Endothelial cell of umbilical vein (primary cell): Measurements from ENCODE around the gene GALNT13. TPM values are rescaled to one million over a fixed set of nuclear protein-coding genes. Genes with fewer than 3 reads are reported as not detected.

Experiments used
- BruUV-seq: library from RNA; stranded (reverse); fragments of 400-500 nt; replicated peaks from 2 replicates; lab custom pipeline; 2021; lab: Mats Ljungman, UMichigan
- CTCF ChIA-PET: fragments of 300-600, 350-600 bp; sonication (Branson Sonifier 250); formaldehyde crosslinking; loops from one replicate; lab custom pipeline; 2021; ENCODE audit warnings: antibody characterized with exemption, inconsistent platforms; lab: Charles Lee
- POLR2A ChIA-PET: fragments of 300-600, 350-600 bp; sonication (Branson Sonifier 250); formaldehyde crosslinking; loops from one replicate; lab custom pipeline; 2021; ENCODE audit warnings: antibody characterized with exemption, inconsistent platforms; lab: Charles Lee
- DNase-seq: peaks from one replicate; pipeline ENCODE4 v3.0.0-alpha.2; 2011; ENCODE audit warnings: low read depth, low spot score
- FAIRE-seq: peaks from 2 replicates; lab custom pipeline; 2011; peaks lifted over from hg19 to GRCh38; lab: Jason Lieb, UNC
- H2AFZ ChIP-seq: 2 replicates; pipeline ENCODE4 v1.6.0; 2012; ENCODE audit warnings: low read depth, low read length, control low read depth, inconsistent platforms
- H3K27ac ChIP-seq: 2 replicates; pipeline ENCODE4 v1.5.1; 2011; ENCODE audit warnings: low read depth, mild to moderate bottlenecking, control low read depth, low read length, moderate library complexity; ENCODE audit not compliant: insufficient read depth
- H3K27me3 ChIP-seq, 2 experiments: 2 replicates each; pipeline versions ENCODE4 v1.6.0 to v1.6.1; 2011; ENCODE audit warnings: low read length in 2 of 2, mixed read lengths in 1 of 2; ENCODE audit not compliant: control insufficient read depth in 2 of 2, insufficient read depth in 2 of 2
- H3K36me3 ChIP-seq, 2 experiments: 2 replicates in 1 of 2; 3 replicates in 1 of 2; pipeline ENCODE4 v1.5.1; 2011; ENCODE audit warnings: low read length in 2 of 2, mild to moderate bottlenecking in 1 of 2, moderate library complexity in 1 of 2; ENCODE audit not compliant: control insufficient read depth in 2 of 2, insufficient read depth in 2 of 2; ENCODE audit errors: extremely low read depth in 1 of 2
- H3K4me1 ChIP-seq: 3 replicates; pipeline ENCODE4 v1.5.1; 2011; ENCODE audit warnings: mild to moderate bottlenecking, low read length; ENCODE audit not compliant: control insufficient read depth, insufficient read depth; ENCODE audit errors: extremely low read depth
- H3K4me2 ChIP-seq: 2 replicates; pipeline ENCODE4 v1.6.1; 2011; ENCODE audit warnings: low read length, control low read depth, mixed read lengths; ENCODE audit not compliant: insufficient read depth
- H3K4me3 ChIP-seq, 3 experiments: fragments of 200-600 bp in 1 of 3; sonication (generic), shearing (Covaris generic) in 1 of 3; replicated peaks in 1 of 3; 2 replicates each; pipeline ENCODE4 v1.5.1; 2011 to 2016; ENCODE audit warnings: control low read depth in 3 of 3, low read length in 3 of 3, mild to moderate bottlenecking in 2 of 3, inconsistent platforms in 1 of 3, low read depth in 1 of 3, moderate library complexity in 1 of 3; ENCODE audit not compliant: insufficient read depth in 1 of 3
- H3K79me2 ChIP-seq: 2 replicates; pipeline ENCODE4 v1.6.0; 2012; ENCODE audit warnings: low read length, inconsistent platforms; ENCODE audit not compliant: control insufficient read depth, insufficient read depth
- H3K9ac ChIP-seq: replicated peaks from 2 replicates; pipeline ENCODE3; 2011; ENCODE audit warnings: low read length, control low read depth; ENCODE audit not compliant: insufficient read depth; ENCODE audit errors: extremely low read depth
- H3K9me1 ChIP-seq: replicated peaks from 3 replicates; pipeline ENCODE4 v1.6.0; 2011; ENCODE audit warnings: mild to moderate bottlenecking, low read length; ENCODE audit not compliant: control insufficient read depth, insufficient read depth; ENCODE audit errors: extremely low read depth
- H3K9me3 ChIP-seq: replicated peaks from 2 replicates; pipeline ENCODE4 v1.5.1; 2012; ENCODE audit warnings: low read length, inconsistent platforms; ENCODE audit not compliant: control insufficient read depth, insufficient read depth
- H4K20me1 ChIP-seq: replicated peaks from 2 replicates; pipeline ENCODE3; 2011; ENCODE audit warnings: mild to moderate bottlenecking, low read length; ENCODE audit not compliant: control insufficient read depth, insufficient read depth; ENCODE audit errors: extremely low read depth
- CTCF ChIP-seq, 2 donors: IDR thresholded peaks; 1 replicate in 1 of 2; 2 replicates in 1 of 2; pipeline ENCODE4 v1.5.1; 2011; ENCODE audit warnings: low read length in 2 of 2, mild to moderate bottlenecking in 2 of 2, moderate library complexity in 2 of 2, control low read depth in 1 of 2, inconsistent platforms in 1 of 2, low read depth in 1 of 2; ENCODE audit not compliant: insufficient read depth in 1 of 2; ENCODE audit errors: extremely low read depth in 1 of 2
- EZH2 ChIP-seq: IDR thresholded peaks from 2 replicates; pipeline ENCODE4 v1.6.1; 2012; ENCODE audit warnings: borderline replicate concordance, low read depth, mild to moderate bottlenecking, moderate library complexity, low read length, inconsistent platforms; ENCODE audit not compliant: severe bottlenecking
- FOS ChIP-seq: IDR thresholded peaks from 2 replicates; pipeline ENCODE4 v1.6.1; 2011; ENCODE audit warnings: mild to moderate bottlenecking, low read length, moderate library complexity, borderline replicate concordance; ENCODE audit not compliant: insufficient read depth
- GATA2 ChIP-seq: IDR thresholded peaks from 2 replicates; pipeline ENCODE4 v1.7.0; 2011; ENCODE audit warnings: low read depth, mild to moderate bottlenecking, moderate library complexity, mixed read lengths, low read length; ENCODE audit not compliant: insufficient read length, insufficient read depth
- JUN ChIP-seq: IDR thresholded peaks from 2 replicates; pipeline ENCODE4 v1.6.1; 2011; ENCODE audit warnings: borderline replicate concordance, low read depth; ENCODE audit not compliant: insufficient read length, insufficient read depth
- MAX ChIP-seq: IDR thresholded peaks from 2 replicates; pipeline ENCODE4 v1.6.1; 2011; ENCODE audit not compliant: insufficient read depth, insufficient read length
- MYC ChIP-seq: IDR thresholded peaks from one replicate; pipeline ENCODE4 v1.6.1; 2011; ENCODE audit warnings: mild to moderate bottlenecking, low read depth, low read length
- POLR2A ChIP-seq: IDR thresholded peaks from 2 replicates; pipeline ENCODE4 v1.6.1; 2012; ENCODE audit warnings: low read depth, mild to moderate bottlenecking, control low read depth, low read length
- POLR2AphosphoS5 ChIP-seq: IDR thresholded peaks from 2 replicates; pipeline ENCODE4 v1.6.1; 2012; ENCODE audit warnings: low read depth, mild to moderate bottlenecking, control low read depth, low read length, moderate library complexity; ENCODE audit not compliant: insufficient read depth
- dilution Hi-C: fragments of 300-500 bp; cut with MboI; formaldehyde crosslinking; loops from one replicate; pipeline ENCODE4 v1.15.0; 2019; ENCODE audit warnings: low sequenced_read_pairs; ENCODE audit not compliant: extremely low pct_ligation_motif_present
- intact Hi-C: fragments of 100-400 bp; cut with micrococcal nuclease; formaldehyde crosslinking; loops from one replicate; pipeline ENCODE4 v1.10.0; 2022
- polyA plus RNA-seq, 4 experiments: library from polyadenylated mRNA; depleted of rRNA in 3 of 4; stranded (reverse) in 3 of 4; unstranded in 1 of 4; fragments of >200 nt; gene quantifications; 2 replicates each; pipeline versions ENCODE4 v1.2.1 to v1.2.3, GENCODE V29; 2011 to 2012; ENCODE audit warnings: missing spikeins in 1 of 4
- total RNA-seq: library from RNA; stranded (reverse); gene quantifications from 2 replicates; pipeline ENCODE4 v1.2.3, GENCODE V29; 2021

The GALNT13 gene
- total and polyA plus RNA-seq, 2 donors (not counting 3 experiments of a cell fraction or from before 2014, with no cell fraction given) = 0.06 TPM; not detected in 1

GRCh38 chr2:154233231-154233630 lies 361.5 kb downstream of the GALNT13 start:
- H3K79me2 ChIP-seq = no peaks in the 10 kb centered on the region
- no peak overlapping the region for H3K9ac ChIP-seq
- TF ChIP-seq CTCF (IDR thresholded peaks at IDR 0.05; ENCODE audit: extremely low read depth in 1 of 2, insufficient read depth in 1 of 2, low read depth in 1 of 2, low read length in 2 of 2) = no peak
- no peak for TF ChIP-seq JUN
- no peak for TF ChIP-seq FOS
- no peak for TF ChIP-seq POLR2AphosphoS5
- TF ChIP-seq MYC = no peak
- no peak for TF ChIP-seq MAX
- no peak for TF ChIP-seq EZH2
- no peak for TF ChIP-seq GATA2
- no peak for TF ChIP-seq POLR2A
- dilution Hi-C loops = no loop called here
- H3K27me3 ChIP-seq = no peaks in the 10 kb centered on the region
- DNase-seq = no peak
- H3K27ac ChIP-seq = no peak overlapping the region
- BruUV-seq = no TSS peak
- no peak overlapping the region for H3K4me3 ChIP-seq
- no peak overlapping the region for H3K4me2 ChIP-seq
- no peaks in the 10 kb centered on the region for H3K36me3 ChIP-seq
- H4K20me1 ChIP-seq = no peaks in the 10 kb centered on the region
- H3K9me1 ChIP-seq = no peaks in the 10 kb centered on the region
- CTCF ChIA-PET = no interaction called here
- no peak overlapping the region for H2AFZ ChIP-seq
- POLR2A ChIA-PET = no interaction called here
- FAIRE-seq = no peak
- no peaks in the 10 kb centered on the region for H3K9me3 ChIP-seq
- peaks cover 26% of the 10 kb centered on the region for H3K4me1 ChIP-seq
- intact Hi-C loops = no loop called here
